Endothelial cell (in vitro differentiated cells): ENCODE data around the gene AGPAT1. TPM values are rescaled to one million over a fixed set of nuclear protein-coding genes. Genes with fewer than 3 reads are reported as not detected.
A peak's percentile ranks its signal among the peaks of the same experiment; 100 is the strongest.

Source experiments
- DNase-seq: peaks from one replicate; pipeline ENCODE4 v3.0.0; 2021; ENCODE audit warnings: low spot score
- H3K27ac Mint-ChIP-seq: one replicate; pipeline ENCODE4 v1.8.0; 2021; ENCODE audit warnings: mixed read lengths, inconsistent platforms; ENCODE audit not compliant: unreplicated experiment
- H3K27me3 Mint-ChIP-seq: one replicate; pipeline ENCODE4 v1.8.0; 2021; ENCODE audit warnings: mild to moderate bottlenecking, moderate library complexity, mixed read lengths, inconsistent platforms; ENCODE audit not compliant: unreplicated experiment
- H3K36me3 Mint-ChIP-seq: one replicate; pipeline ENCODE4 v1.8.0; 2021; ENCODE audit warnings: mild to moderate bottlenecking, low read depth, mixed read lengths, inconsistent platforms; ENCODE audit not compliant: unreplicated experiment
- H3K4me1 Mint-ChIP-seq: one replicate; pipeline ENCODE4 v1.8.0; 2021; ENCODE audit warnings: mild to moderate bottlenecking, mixed read lengths, inconsistent platforms; ENCODE audit not compliant: unreplicated experiment
- H3K4me3 Mint-ChIP-seq: one replicate; pipeline ENCODE4 v1.8.0; 2021; ENCODE audit warnings: mild to moderate bottlenecking, mixed read lengths, inconsistent platforms; ENCODE audit not compliant: unreplicated experiment
- H3K9me3 Mint-ChIP-seq: one replicate; pipeline ENCODE4 v1.8.0; 2021; ENCODE audit warnings: mixed read lengths, inconsistent platforms; ENCODE audit not compliant: unreplicated experiment
- CTCF ChIP-seq: fragments of 200-600 bp; sonication (generic); IDR thresholded peaks from one replicate; pipeline ENCODE4 v1.5.0; 2021; ENCODE audit warnings: antibody characterized with exemption; ENCODE audit not compliant: unreplicated experiment
- total RNA-seq: library from RNA; stranded (reverse); fragmentation: NEBNext Ultra II Directional; extraction: Animal tissue kit (Norgen Biotek cat#: 25700); gene quantifications from one replicate; pipeline ENCODE4 v1.2.1, GENCODE V29; 2021; ENCODE audit not compliant: unreplicated experiment

AGPAT1 gene
- total RNA-seq, 1 donor from 2014 or later, result 93.3 TPM

DNA sequence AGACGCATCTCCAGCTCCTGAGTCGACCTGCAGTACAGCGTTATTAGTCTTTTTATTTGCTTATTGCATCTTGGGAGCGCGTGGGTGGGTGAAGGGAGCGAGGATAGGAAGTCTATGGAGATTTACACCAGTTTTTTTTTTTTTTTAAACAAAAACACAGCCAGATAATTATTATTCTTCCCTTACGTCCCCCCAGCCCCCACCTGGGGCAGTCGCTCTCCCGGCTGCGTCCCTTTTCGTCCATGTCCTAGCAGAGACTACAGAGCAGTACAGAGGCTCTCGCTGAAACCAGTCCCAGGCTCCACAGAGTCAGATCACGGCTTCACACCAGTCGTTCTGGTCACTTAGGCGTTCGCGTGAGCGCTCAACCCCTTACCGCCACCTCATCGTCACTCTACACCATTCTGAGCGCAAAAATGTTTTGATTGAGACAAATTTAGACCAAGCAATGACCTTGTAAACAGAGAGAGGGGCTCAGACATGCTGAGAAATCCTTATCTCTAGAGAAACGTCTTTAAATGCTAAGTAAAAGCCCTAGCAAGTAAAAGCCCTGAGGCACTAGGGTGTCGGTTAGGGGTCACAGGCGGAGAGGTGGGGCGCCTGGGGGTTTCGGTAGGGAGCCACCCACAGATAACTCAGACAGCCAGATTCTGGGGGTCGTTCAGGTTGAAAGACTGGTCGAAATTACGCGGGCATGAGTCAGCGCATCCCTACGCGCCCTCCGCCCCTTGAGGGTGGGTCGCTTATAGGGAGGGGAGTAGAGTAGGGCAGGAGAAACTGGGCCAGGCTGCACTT, 22.9 kb downstream of the AGPAT1 start:
- Mint-ChIP-seq H3K36me3 (peaks cover 17% of the 10 kb centered on the region), H3K4me3 (peak overlapping the region; percentile 99), H3K27me3 (peaks cover 18% of the 10 kb centered on the region), H3K27ac (peak overlapping the region; percentile 76), H3K4me1 (peaks cover 43% of the 10 kb centered on the region), H3K9me3 (no peaks in the 10 kb centered on the region)
- DNase-seq, result no peak
- TF ChIP-seq CTCF, result no peak

DNA sequence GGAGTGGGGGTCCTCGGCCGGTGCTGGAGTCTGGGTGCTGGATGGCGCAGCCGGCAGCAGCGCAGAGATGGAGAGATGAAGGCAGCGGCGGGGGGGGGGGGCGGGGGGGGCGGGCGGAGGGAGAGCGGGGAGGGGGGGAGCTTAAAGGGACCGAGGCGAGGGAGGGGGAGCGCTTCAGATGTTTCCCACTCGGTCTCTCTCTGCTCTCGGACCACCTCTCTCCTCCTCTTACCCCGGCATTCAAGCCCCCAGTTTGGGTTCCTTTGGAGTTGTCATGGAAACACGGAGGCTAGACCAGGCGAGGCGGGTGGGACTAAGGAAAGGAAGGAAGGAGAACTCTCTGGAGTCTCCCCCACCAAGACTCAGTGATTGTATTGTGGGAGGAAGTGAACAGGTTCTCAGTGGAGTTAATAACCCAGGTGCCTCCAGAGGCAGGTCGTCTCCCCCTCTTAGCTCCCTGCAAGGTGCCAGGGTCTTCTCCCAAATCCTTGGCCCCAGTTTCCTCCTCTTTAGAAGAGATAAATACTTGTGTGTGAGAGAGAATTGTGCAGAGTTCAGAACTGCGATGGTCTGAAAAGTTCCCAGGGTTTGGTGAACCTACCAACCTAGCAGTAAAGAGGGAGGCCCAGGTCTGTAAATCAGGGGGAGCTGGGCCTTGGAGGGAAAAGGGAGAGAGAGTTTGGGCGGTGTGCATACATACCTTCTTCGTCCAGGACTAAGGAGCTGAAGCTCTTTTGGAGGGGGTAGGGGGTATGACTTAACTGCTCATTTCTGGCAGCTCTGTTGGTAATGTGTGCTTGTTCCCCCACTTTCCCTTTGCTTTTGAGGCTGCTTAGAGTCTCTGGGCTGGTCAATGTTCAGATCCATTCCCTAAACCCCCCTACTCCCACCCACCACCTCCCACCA, 23.8 kb downstream of the AGPAT1 start, which contains the start of gene PRRT1:
Gene PRRT1 (minus strand): TSS at position 77 of the 906 bp plus-strand sequence. CDS start 112 bp downstream, outside the sequence.
- peak within 1 kb of the TSS; percentile 99 for H3K4me3 Mint-ChIP-seq
- no peak for DNase-seq
- H3K27ac Mint-ChIP-seq, result peak within 1 kb of the TSS; percentile 76
- H3K9me3 Mint-ChIP-seq, result no peaks in the 10 kb centered on the region
- peaks cover 45% of the 10 kb centered on the region for H3K4me1 Mint-ChIP-seq
- peaks cover 18% of the 10 kb centered on the region for H3K27me3 Mint-ChIP-seq
- TF ChIP-seq CTCF, result no peak
- peaks cover 10% of the 10 kb centered on the region for H3K36me3 Mint-ChIP-seq

DNA sequence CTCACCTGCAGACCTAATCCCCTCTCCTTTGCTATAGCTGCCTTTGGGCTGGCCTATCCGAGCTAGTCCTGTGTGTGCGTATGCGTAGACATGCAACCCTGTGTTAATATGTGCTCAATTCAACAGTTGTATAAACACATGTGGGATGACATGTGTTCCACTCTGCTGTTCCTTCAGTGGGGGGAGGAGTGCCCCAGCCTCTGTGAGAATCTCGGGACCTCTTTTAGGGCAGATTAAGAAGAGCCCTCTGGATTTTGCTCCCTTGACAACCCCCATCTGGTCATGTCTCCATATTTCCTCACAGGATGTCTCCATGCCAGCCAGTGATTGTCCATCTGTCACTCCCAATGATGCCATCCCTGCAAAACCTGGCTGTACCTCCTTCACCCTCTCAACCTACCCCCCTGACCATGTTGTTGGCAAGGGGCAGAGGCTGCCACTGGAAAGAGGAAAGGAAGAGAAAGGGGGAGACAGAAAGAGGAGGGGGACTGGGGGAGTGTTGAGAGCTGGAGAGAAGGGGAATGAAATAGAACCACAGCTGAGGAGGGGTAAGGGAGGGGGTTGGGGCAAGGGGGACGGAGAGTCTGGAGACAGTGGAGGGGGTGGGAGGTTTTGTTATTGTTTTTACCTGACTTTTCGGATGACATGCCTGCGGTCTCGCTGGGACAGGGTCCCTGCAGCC, 24.6 kb downstream of the AGPAT1 start:
- Mint-ChIP-seq H3K4me3 (peak overlapping the region; percentile 71), H3K4me1 (peaks cover 45% of the 10 kb centered on the region), H3K27ac (peak overlapping the region; percentile 61), H3K9me3 (no peaks in the 10 kb centered on the region), H3K36me3 (peaks cover 10% of the 10 kb centered on the region), H3K27me3 (peaks cover 19% of the 10 kb centered on the region)
- no peak for DNase-seq
- no peak for TF ChIP-seq CTCF

GRCh38 chr6:32149932-32150870, 25.7 kb downstream of the AGPAT1 start:
- peaks cover 43% of the 10 kb centered on the region for H3K4me1 Mint-ChIP-seq
- no peaks in the 10 kb centered on the region for H3K9me3 Mint-ChIP-seq
- no peak overlapping the region for H3K27ac Mint-ChIP-seq
- no peak for DNase-seq
- H3K4me3 Mint-ChIP-seq, result peak overlapping the region; percentile 83
- no peak for TF ChIP-seq CTCF
- peaks cover 7% of the 10 kb centered on the region for H3K36me3 Mint-ChIP-seq
- peaks cover 19% of the 10 kb centered on the region for H3K27me3 Mint-ChIP-seq
